Erythroblast (primary cell): ENCODE results near the gene SRRM3.
"Not testable (repeated sequence)": the region's sequence is repeated elsewhere in the genome, so short reads cannot be mapped to it uniquely, and the experiment has no call there.

Source experiments
- GATA1 ChIP-seq: IDR thresholded peaks from 2 replicates; pipeline ENCODE4 v1.6.1; 2011; ENCODE audit warnings: low read depth, mild to moderate bottlenecking, control low read depth, low read length, moderate library complexity
- POLR2A ChIP-seq: IDR thresholded peaks from 2 replicates; pipeline ENCODE4 v1.6.1; 2011; ENCODE audit warnings: mild to moderate bottlenecking, low read length

- TF ChIP-seq POLR2A, GATA1: not testable (repeated sequence)
Measured at GRCh38 chr7:76290847-76291350, 89.2 kb downstream of the SRRM3 start.
